ENCODE measurements around the gene ERC1.

- TF ChIP-seq CTCF (IDR thresholded peaks at IDR 0.05), result no peak
- no peak for TF ChIP-seq EP300 (IDR thresholded peaks at IDR 0.05)
Observed at GRCh38 chr12:1147821-1148220, 156.8 kb downstream of the ERC1 start.

All from esophagus muscularis mucosa (tissue), 3 donors.